Duodenal mucosa (tissue), 2 donors: ENCODE data around the gene SNTG2.

Source experiments
- H3K27ac ChIP-seq: one replicate; pipeline ENCODE4 v1.7.0; 2013; ENCODE audit warnings: low read depth, low read length
- H3K27me3 ChIP-seq, 2 donors: one replicate each; pipeline ENCODE4 v1.7.0; 2013; ENCODE audit warnings: low read length in 2 of 2, control low read depth in 1 of 2; ENCODE audit not compliant: insufficient read depth in 2 of 2, control insufficient read depth in 1 of 2
- H3K36me3 ChIP-seq, 2 donors: one replicate each; pipeline ENCODE4 v1.7.0; 2013; ENCODE audit warnings: low read length in 2 of 2, control low read depth in 1 of 2; ENCODE audit not compliant: insufficient read depth in 2 of 2, control insufficient read depth in 1 of 2
- H3K4me1 ChIP-seq, 2 donors: one replicate each; pipeline ENCODE4 v1.7.0; 2013; ENCODE audit warnings: low read length in 2 of 2, control low read depth in 1 of 2; ENCODE audit not compliant: insufficient read depth in 2 of 2, control insufficient read depth in 1 of 2
- H3K4me3 ChIP-seq, 2 donors: one replicate each; pipeline ENCODE4 v1.7.0; 2013; ENCODE audit warnings: low read length in 2 of 2, low read depth in 1 of 2
- H3K9ac ChIP-seq, 2 donors: one replicate each; pipeline ENCODE4 v1.7.0; 2013; ENCODE audit warnings: low read length in 2 of 2, low read depth in 1 of 2
- H3K9me3 ChIP-seq, 2 donors: one replicate each; pipeline ENCODE4 v1.7.0; 2013; ENCODE audit warnings: low read length in 2 of 2, control low read depth in 1 of 2; ENCODE audit not compliant: control insufficient read depth in 1 of 2

The SNTG2 gene

DNA sequence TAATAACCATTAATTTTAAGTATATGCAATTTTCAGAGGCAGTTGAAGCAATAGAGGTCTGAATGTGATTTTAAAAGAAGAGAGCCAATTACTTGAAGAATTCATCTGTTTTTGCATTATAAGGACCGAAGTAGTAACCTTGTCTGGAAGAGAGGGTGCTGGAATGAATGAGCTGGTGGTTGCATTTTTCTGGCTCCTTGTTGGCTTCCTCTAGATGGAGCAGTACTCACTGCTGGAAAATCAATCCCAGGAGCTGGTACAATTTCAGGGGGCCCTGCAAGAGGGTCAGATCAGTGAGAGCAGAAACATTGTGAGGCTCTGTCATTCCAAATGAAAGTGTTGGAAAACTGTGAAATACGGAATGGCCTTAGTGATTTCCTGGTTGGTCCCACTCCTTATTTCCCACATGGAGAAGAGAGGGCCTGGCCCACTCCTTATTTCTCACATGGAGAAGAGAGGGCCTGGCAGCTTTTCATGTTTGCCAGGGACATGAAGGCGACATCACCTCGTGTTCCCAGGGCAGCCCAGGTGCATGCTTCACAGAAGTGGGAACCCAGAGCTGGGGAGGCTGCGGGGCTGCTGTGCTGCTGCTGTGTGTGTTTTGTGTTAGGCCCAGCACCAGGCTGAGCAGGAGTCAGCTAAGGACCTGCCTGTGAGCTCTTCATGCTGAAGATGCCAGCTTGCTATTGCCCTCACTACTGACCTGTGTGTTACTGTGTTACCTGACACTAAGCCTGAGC lies 197.4 kb downstream of the SNTG2 start:
- Histone ChIP-seq H3K36me3 (no peaks in the 10 kb centered on the region), H3K9ac (no peak overlapping the region), H3K9me3 (peaks cover 0 to 5% of the 10 kb centered on the region in 2 donors), H3K4me1 (no peaks in the 10 kb centered on the region), H3K4me3 (no peak overlapping the region), H3K27ac (no peak overlapping the region), H3K27me3 (no peaks in the 10 kb centered on the region)

DNA sequence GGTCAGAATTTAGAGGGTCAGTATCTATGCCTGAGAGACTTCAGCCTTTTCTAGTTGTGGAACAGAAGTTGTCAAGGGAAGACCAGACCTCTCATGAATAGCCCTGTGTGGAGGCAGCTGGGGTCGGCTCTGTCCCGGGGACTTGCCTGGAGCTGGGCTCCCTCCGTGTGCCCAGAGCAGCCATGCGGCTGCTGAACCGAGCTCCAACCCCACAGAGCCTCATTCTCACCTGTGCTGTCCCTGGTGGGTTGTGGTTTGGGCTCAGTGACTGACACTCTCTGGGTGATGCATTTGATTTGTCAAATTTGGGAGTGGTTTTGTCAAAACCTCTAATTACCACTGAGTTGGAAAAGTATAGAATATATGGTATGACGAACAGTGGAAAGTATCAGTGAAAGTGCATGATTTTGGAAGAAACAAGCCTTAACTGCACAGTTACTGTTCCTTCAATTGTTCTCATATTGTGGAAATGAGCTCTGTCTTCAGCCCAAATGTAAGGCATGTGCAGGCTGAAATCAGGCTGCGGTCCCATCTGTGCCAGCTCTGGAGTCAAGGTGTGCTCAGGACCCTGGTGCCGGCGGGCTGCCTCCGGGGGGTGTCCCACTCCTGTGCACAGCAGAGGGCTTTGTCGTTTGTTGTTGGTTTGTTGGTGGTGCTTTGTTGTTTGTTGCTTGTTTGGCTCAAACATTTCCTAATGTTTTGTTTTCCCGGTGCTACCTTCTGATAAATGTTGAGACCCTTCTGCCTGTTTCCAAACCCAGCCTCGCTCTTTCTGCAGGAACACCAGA lies 200.3 kb downstream of the SNTG2 start:
- no peak overlapping the region for H3K4me3 ChIP-seq
- no peak overlapping the region for H3K27ac ChIP-seq
- no peaks in the 10 kb centered on the region for H3K27me3 ChIP-seq
- no peaks in the 10 kb centered on the region for H3K4me1 ChIP-seq
- no peak overlapping the region for H3K9ac ChIP-seq
- peaks cover 3 to 5% of the 10 kb centered on the region in 2 donors for H3K9me3 ChIP-seq
- H3K36me3 ChIP-seq: no peaks in the 10 kb centered on the region

DNA sequence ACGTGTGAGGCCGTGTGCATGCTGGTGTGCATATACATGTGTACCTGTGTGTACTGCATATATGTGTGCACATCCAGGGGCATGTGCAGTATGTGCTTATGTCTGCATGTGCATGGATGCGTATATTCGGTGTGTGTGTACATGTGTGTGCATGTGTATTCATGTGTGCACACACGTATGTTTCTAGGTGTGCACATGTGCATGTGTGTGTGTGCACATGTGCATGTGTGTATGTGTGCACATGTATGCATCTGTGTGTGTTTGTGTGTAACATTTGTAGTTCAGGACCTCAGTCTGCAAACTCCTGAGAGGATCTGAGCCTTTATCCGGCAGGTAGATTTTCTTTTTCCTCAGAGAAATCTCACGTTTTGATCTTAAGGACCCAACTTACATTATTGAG lies 201.7 kb downstream of the SNTG2 start:
- H3K4me3 ChIP-seq: no peak overlapping the region

DNA sequence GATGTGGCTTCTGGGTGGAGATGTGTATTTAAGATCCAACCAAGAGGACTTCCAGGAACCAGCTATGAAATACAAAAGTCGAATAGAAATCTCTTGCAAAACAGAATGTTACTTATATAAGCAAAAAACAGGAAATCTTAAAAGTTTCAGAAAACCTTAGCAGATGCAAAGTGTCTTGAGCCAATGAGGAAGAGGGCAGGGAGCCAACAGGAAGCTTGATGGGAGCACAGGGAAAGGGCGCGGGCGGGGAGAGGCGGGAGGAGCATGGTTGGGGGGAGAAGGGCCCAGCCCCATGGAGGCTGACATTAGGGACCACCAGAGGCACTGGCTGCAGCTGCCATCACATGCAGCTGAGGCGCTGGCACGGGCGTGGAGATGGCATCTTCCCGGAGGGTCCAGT lies 203.3 kb downstream of the SNTG2 start:
- peaks cover 3 to 5% of the 10 kb centered on the region in 2 donors for H3K9me3 ChIP-seq
- no peaks in the 10 kb centered on the region for H3K36me3 ChIP-seq
- H3K4me1 ChIP-seq: no peaks in the 10 kb centered on the region
- no peak overlapping the region for H3K9ac ChIP-seq
- no peaks in the 10 kb centered on the region for H3K27me3 ChIP-seq
- H3K27ac ChIP-seq: no peak overlapping the region
- no peak overlapping the region for H3K4me3 ChIP-seq

More for the DNA sequence above, 201.7 kb downstream of the SNTG2 start:
- Histone ChIP-seq H3K4me1 (no peaks in the 10 kb centered on the region), H3K9me3 (peaks cover 3 to 5% of the 10 kb centered on the region in 2 donors), H3K27me3 (no peaks in the 10 kb centered on the region), H3K27ac (no peak overlapping the region), H3K9ac (no peak overlapping the region), H3K36me3 (no peaks in the 10 kb centered on the region)

DNA sequence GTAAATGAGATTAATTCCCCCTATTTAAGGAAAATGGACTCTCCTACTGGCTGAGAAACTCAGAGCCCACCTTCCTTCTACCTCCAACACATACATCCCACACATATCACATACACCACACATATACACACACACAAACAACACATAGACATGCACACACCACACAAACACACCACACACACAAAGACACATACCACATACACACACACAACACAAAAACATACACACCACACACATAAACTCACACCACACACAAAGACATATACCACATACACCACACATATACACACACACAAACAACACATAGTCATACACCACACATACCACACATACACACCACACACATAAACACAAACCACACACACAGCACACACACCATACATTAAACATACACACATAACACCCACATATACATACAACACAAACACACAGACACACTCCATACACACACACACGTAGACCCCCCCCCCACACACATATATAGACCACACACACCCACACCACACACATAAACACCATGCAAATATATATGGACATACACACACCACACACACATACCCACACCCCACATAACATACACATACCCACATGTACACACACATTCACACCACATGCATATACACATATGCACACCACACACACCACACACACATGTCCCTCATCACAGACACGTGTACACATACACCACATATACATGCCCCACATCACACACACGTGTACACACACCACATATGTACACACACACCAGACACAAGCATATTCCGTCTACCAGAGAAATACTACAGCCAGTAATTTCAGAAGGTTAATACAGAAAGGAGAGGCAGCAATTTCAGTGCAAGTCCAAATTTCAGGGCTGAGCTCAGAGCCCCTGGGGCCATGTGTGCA lies 204.3 kb downstream of the SNTG2 start:
- H3K9ac ChIP-seq: no peak overlapping the region
- no peaks in the 10 kb centered on the region for H3K36me3 ChIP-seq
- H3K4me3 ChIP-seq: no peak overlapping the region
- H3K27me3 ChIP-seq: no peaks in the 10 kb centered on the region
- H3K27ac ChIP-seq: no peak overlapping the region
- peaks cover 3 to 5% of the 10 kb centered on the region in 2 donors for H3K9me3 ChIP-seq
- H3K4me1 ChIP-seq: no peaks in the 10 kb centered on the region

DNA sequence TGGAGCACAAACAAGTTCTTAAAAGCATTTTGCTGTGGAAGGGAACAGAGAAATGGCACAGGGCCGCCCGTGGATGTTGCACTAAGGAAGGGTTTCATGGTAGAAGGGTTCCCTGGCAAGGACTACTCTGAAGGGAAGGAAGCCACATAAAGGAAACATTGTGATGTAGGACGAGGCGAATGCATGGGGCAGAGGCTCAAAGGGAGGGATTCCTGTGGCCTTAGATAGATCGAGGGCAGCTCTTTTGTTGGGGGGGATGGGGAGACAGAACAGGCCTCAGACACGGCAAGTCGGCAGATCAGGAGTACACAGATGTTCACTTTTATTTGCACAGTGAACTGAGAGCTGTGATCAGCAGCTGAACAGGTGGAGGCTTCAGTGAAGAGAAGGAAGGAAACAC lies 205.4 kb downstream of the SNTG2 start:
- Histone ChIP-seq H3K4me3 (no peak overlapping the region), H3K27me3 (no peaks in the 10 kb centered on the region), H3K9ac (no peak overlapping the region), H3K36me3 (no peaks in the 10 kb centered on the region), H3K27ac (no peak overlapping the region), H3K9me3 (peaks cover 3 to 5% of the 10 kb centered on the region in 2 donors), H3K4me1 (no peaks in the 10 kb centered on the region)

DNA sequence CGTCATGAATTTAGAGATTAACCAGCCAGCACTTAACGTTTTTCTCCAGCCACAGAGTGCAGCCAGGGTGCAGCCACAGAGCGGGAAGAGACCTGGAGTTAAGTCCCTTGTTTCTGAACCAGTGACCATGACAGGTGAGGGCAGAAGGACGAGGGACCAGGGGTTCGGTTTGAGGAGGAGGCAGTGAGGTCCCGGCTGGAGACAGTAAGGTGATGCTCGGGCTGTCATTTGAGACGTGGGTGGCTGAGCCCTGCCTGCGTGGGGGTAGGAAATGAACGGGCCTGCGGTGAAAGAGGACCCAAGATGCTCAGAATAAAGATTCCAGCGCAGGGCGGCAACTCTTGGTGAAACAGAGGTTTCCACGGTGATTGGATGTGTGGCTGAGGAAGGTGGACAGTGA lies 205.9 kb downstream of the SNTG2 start:
- Histone ChIP-seq H3K4me1 (no peaks in the 10 kb centered on the region), H3K9me3 (peaks cover 3 to 5% of the 10 kb centered on the region in 2 donors), H3K9ac (no peak overlapping the region), H3K36me3 (no peaks in the 10 kb centered on the region), H3K27ac (no peak overlapping the region), H3K27me3 (no peaks in the 10 kb centered on the region), H3K4me3 (no peak overlapping the region)

DNA sequence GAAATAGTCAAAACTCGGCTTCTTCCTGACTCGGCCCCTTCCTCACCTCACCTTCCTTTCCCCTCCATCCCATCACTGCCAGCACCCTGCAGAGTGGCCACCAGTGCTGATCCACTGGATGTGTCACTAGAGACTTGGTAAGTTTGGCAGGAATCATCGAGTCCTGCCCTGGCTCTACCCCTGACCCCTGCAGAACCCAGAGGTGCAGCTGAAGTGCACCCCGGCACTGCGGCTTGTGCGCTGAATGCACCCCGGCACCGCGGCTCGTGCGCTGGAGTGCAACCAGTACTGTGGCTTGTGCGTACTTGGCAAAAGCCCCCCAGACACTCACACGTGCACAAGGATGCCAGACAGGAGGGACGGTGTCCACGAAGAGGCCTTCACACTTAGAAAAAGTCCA lies 206.5 kb downstream of the SNTG2 start:
- H3K9me3 ChIP-seq: peaks cover 3 to 4% of the 10 kb centered on the region in 2 donors
- no peak overlapping the region for H3K27ac ChIP-seq
- H3K36me3 ChIP-seq: no peaks in the 10 kb centered on the region
- no peak overlapping the region for H3K9ac ChIP-seq
- H3K27me3 ChIP-seq: no peaks in the 10 kb centered on the region
- no peaks in the 10 kb centered on the region for H3K4me1 ChIP-seq
- no peak overlapping the region for H3K4me3 ChIP-seq

DNA sequence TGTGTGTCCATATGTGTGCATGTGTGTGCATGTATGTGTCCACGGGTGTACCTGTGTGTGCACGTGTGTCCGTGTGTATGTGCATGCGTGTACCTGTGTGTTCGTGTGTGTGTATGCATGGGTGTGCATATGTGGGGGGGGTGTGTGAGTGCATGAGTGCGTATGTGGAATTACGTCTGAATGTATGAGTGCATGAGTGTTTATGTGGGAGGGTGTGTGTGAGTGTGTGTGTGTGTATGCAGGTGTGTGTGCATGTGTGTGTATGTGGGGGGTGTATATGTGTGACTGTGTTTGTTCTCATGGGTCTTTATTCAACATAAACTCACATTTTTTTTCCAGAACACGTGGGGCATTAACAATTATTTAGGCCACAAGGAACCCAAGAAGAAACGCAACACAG lies 208.4 kb downstream of the SNTG2 start:
- Histone ChIP-seq H3K9ac (no peak overlapping the region), H3K9me3 (peaks cover 8 to 10% of the 10 kb centered on the region in 2 donors)

DNA sequence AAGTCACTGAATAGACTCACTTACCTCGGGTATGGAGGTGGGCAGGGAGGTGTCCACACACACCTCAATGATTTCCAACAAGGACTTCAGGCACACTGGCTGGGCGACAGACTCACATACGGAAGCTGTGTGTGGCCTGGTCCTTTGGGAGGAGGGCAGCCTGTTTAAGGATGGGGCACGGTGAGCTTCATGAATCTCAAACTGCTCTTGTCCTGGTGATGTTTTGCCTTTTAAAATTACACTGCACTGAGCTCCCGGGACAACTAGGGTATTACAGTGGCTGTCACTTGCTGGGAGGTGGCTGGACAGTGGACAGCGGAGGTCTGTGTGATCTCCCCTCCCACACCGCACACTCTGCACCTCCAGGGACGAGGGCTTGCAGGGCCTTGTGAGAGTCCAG lies 211.6 kb downstream of the SNTG2 start:
- Histone ChIP-seq H3K9ac (no peak overlapping the region), H3K27me3 (no peaks in the 10 kb centered on the region), H3K27ac (no peak overlapping the region), H3K9me3 (peaks cover 8 to 15% of the 10 kb centered on the region in 2 donors), H3K4me3 (no peak overlapping the region), H3K36me3 (no peaks in the 10 kb centered on the region), H3K4me1 (no peaks in the 10 kb centered on the region)

More for the DNA sequence above, 208.4 kb downstream of the SNTG2 start:
- H3K27ac ChIP-seq: no peak overlapping the region
- H3K4me1 ChIP-seq: no peaks in the 10 kb centered on the region
- no peaks in the 10 kb centered on the region for H3K27me3 ChIP-seq
- H3K4me3 ChIP-seq: no peak overlapping the region
- H3K36me3 ChIP-seq: no peaks in the 10 kb centered on the region
